NK-92 treated with Interleukin-12 subunit alpha and Interleukin-12 subunit beta, amount 100 ng/mL, for 24 hours (cell line): Measurements from ENCODE around the gene SNRPD3.
"Not testable (repeated sequence)": the region's sequence is repeated elsewhere in the genome, so short reads cannot be mapped to it uniquely, and the experiment has no call there.

Source experiments
- DNase-seq: peaks from one replicate; lab custom pipeline; 2025; lab: John Stamatoyannopoulos, UW

SNRPD3 gene

DNA sequence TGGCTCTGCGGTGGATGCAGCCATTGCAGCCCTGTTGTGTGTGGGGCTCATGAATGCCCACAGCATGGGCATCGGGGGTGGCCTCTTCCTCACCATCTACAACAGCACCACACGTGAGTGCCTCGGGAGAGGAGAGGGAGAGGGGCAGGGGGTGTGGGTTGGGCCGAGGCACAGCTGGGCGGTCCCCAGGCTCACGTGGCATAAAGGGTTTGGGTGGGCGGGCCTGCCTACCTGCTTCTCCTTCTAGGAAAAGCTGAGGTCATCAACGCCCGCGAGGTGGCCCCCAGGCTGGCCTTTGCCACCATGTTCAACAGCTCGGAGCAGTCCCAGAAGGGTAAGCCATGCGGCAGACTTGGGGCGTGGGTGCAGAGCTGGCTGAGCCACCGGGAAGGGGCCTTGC is 59.0 kb downstream of the SNRPD3 start:
- not testable (repeated sequence) for DNase-seq

- not testable (repeated sequence) for DNase-seq
Observed at GRCh38 chr22:24621244-24621643, 65.4 kb downstream of the SNRPD3 start.

GRCh38 chr22:24622596-24622995 is 66.8 kb downstream of the SNRPD3 start:
- DNase-seq: not testable (repeated sequence)
